Spleen (tissue), 11 donors: Measurements from ENCODE around the gene SMC6. TPM values are rescaled to one million over a fixed set of nuclear protein-coding genes. Genes with fewer than 3 reads are reported as not detected.

Source experiments
- DNase-seq: peaks from one replicate; pipeline ENCODE4 v3.0.0-alpha.2; 2020
- H3K27ac ChIP-seq, 8 donors: fragments of 200-600 bp; sonication (generic) in 7 of 8; 1 replicate in 4 of 8; 2 replicates in 4 of 8; pipeline versions ENCODE4 v1.5.0 to v1.8.0; 2016 to 2021; ENCODE audit warnings: inconsistent platforms in 4 of 8, mild to moderate bottlenecking in 4 of 8, moderate library complexity in 1 of 8
- H3K27me3 ChIP-seq, 7 donors: fragments of 200-600 bp; sonication (generic) in 6 of 7; replicated peaks in 1 of 7; 1 replicate in 4 of 7; 2 replicates in 3 of 7; pipeline versions ENCODE4 v1.5.0 to v1.8.0; 2016 to 2021; ENCODE audit warnings: inconsistent platforms in 3 of 7, mild to moderate bottlenecking in 1 of 7
- H3K36me3 ChIP-seq, 6 donors: fragments of 200-600 bp; sonication (generic) in 5 of 6; 1 replicate in 4 of 6; 2 replicates in 2 of 6; pipeline versions ENCODE4 v1.5.0 to v1.8.0; 2016 to 2021; ENCODE audit warnings: inconsistent platforms in 2 of 6
- H3K4me1 ChIP-seq, 6 donors: fragments of 200-600 bp; sonication (generic) in 5 of 6; 1 replicate in 3 of 6; 2 replicates in 3 of 6; pipeline versions ENCODE4 v1.5.0 to v1.8.0; 2016 to 2021; ENCODE audit warnings: inconsistent platforms in 3 of 6
- H3K4me3 ChIP-seq, 8 donors: fragments of 200-600 bp; sonication (generic) in 7 of 8; 1 replicate in 4 of 8; 2 replicates in 4 of 8; pipeline versions ENCODE4 v1.5.0 to v1.8.0; 2016 to 2021; ENCODE audit warnings: inconsistent platforms in 4 of 8, mild to moderate bottlenecking in 4 of 8, moderate library complexity in 2 of 8
- H3K9me3 ChIP-seq, 8 donors: fragments of 200-600 bp; sonication (generic) in 7 of 8; 1 replicate in 4 of 8; 2 replicates in 4 of 8; pipeline versions ENCODE4 v1.5.0 to v1.8.0; 2016 to 2021; ENCODE audit warnings: inconsistent platforms in 4 of 8
- POLR2A ChIP-seq, 3 donors: fragments of 450-650 bp; IDR thresholded peaks; one replicate each; pipeline ENCODE4 v1.5.1; 2017; ENCODE audit warnings: antibody characterized with exemption in 3 of 3, mild to moderate bottlenecking in 1 of 3
- POLR2AphosphoS5 ChIP-seq, 3 donors: sonication (generic); formaldehyde crosslinking; IDR thresholded peaks; one replicate each; pipeline ENCODE4 v1.5.1; 2017; ENCODE audit warnings: antibody characterized with exemption in 3 of 3
- WGBS, 5 donors: extraction: QIAGEN DNeasy Blood & Tissue Kit in 3 of 5; methylation state at CpG; one replicate each; pipeline versions ENCODE4 v1.1.5 to v1.1.7; 2013 to 2018; 5-methylcytosine and 5-hydroxymethylcytosine counted together
- intact Hi-C: fragments of 100-400 bp; cut with DNase I; formaldehyde crosslinking; loops from one replicate; pipeline ENCODE4 v1.15.0; 2023; ENCODE audit warnings: low total_unique reads
- polyA plus RNA-seq, 3 donors: library from polyadenylated mRNA; stranded (reverse); fragments of 200-250 nt; gene quantifications; one replicate each; pipeline ENCODE4 v1.2.1, GENCODE V29; 2013
- total RNA-seq, 7 donors: library from RNA; depleted of rRNA in 3 of 7; stranded (reverse); fragments of >200 nt in 3 of 7; fragmentation: NEBNext Ultra II Directional in 4 of 7; extraction: Animal tissue kit (Norgen Biotek cat#: 25700) in 4 of 7; gene quantifications; one replicate each; pipeline versions ENCODE4 v1.1.0 to v1.2.1, GENCODE V29; 2016 to 2021
- TF ChIP-seq, protein P1 (sequence below), 11 experiments: fragments of 200-600 bp in 7 of 11; fragments of 450-650 bp in 4 of 11; sonication (generic) in 4 of 11; IDR thresholded peaks in 8 of 11; conservative IDR thresholded peaks in 3 of 11; 1 replicate in 7 of 11; 2 replicates in 4 of 11; pipeline versions ENCODE4 v1.4.0 to v1.8.0; 2016 to 2021; ENCODE audit warnings: antibody characterized with exemption in 11 of 11, inconsistent platforms in 4 of 11, mild to moderate bottlenecking in 1 of 11
- donor health status: healthy with polysubstance abuse.
- donor health status: DM: no; HTN: no; CAD: no; lungs with moderate emphysema.
- donor health status: DM: no; HTN: no; CAD: no.
- donor health status: Bipolar disorder and iron deficiency.
- donor health status: healthy.
- donor health status: DM: no; HTN: no; CAD: no.
- donor health status: DM: yes; HTN: yes; CAD: no.

SMC6 gene
- total and polyA plus RNA-seq, 10 donors: 17.6 to 44.8 (median 29.0) TPM

DNA sequence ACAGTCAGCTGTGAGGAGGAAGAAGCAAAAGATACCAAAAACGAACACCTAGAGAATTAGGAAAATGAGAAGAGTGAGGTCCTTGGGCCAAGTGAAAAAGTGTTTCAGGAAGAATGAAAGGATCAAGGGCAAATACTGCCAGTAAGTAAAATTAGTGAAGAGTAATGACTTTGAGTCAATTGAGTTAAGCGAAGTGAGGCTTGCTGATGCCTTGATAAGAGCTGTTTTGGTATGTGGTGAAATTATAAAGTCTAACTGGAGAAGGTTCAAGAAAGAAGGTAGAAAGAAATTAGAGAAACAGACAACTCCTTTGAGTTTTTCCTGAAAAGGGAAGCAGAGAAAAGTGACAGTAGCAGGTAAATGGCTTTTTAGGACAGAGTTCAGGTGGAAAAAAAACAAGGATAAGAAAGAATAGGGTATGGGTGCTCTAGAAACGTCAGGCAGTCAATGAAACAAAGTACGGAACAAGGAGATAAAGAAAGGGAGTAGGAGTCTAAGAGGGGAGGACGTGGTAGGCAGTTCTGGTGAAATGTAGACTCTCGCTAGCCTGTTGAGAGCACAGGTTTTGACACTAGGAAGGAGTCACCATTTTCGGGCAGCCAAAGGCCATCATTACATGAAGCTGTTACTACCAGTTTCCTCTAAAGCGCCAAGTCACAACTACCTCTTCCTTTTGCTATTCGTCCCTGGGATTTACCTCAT lies 42.9 kb downstream of the SMC6 start:
- no peak overlapping the region for H3K27ac ChIP-seq
- H3K9me3 ChIP-seq: no peaks in the 10 kb centered on the region
- no peaks in the 10 kb centered on the region for H3K27me3 ChIP-seq
- H3K36me3 ChIP-seq: peaks cover 0 to 100% (median 62%) of the 10 kb centered on the region in 6 donors
- no peak overlapping the region for H3K4me3 ChIP-seq
- intact Hi-C loops: no loop called here
- 91 to 97% (median 93%) methylated on average over 9 of the region's 9 CpGs for WGBS, 5 donors
- H3K4me1 ChIP-seq: no peaks in the 10 kb centered on the region
- DNase-seq: no peak
- no peak for TF ChIP-seq POLR2AphosphoS5 (IDR thresholded peaks at IDR 0.05)
- TF ChIP-seq, protein P1, sequence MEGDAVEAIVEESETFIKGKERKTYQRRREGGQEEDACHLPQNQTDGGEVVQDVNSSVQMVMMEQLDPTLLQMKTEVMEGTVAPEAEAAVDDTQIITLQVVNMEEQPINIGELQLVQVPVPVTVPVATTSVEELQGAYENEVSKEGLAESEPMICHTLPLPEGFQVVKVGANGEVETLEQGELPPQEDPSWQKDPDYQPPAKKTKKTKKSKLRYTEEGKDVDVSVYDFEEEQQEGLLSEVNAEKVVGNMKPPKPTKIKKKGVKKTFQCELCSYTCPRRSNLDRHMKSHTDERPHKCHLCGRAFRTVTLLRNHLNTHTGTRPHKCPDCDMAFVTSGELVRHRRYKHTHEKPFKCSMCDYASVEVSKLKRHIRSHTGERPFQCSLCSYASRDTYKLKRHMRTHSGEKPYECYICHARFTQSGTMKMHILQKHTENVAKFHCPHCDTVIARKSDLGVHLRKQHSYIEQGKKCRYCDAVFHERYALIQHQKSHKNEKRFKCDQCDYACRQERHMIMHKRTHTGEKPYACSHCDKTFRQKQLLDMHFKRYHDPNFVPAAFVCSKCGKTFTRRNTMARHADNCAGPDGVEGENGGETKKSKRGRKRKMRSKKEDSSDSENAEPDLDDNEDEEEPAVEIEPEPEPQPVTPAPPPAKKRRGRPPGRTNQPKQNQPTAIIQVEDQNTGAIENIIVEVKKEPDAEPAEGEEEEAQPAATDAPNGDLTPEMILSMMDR (IDR thresholded peaks at IDR 0.05 in 8 of 11, conservative IDR thresholded peaks at IDR 0.05 in 3 of 11): no peak
- no peak for TF ChIP-seq POLR2A (IDR thresholded peaks at IDR 0.05)

DNA sequence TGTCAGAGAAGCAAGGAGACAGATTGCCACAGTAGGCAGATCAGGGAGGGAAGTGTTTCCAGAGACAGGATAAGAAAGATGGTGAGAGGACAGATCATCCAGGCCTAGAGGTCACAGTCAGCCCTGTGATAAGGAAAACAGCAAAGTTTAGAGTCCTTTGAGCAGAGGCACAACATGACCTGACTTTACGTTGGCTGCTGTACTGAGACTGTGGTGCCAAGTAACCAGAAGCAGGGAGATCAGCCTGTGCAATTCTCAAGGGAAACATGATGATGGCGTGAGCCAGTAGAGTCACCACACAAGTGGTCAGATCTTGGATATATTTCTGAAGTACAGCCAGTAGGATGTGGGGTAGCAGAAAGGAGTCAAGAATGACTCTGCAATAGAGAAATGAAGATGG lies 43.7 kb downstream of the SMC6 start:
- 93 to 96% (median 95%) methylated on average over 2 of the region's 2 CpGs for WGBS, 5 donors
- H3K9me3 ChIP-seq: no peaks in the 10 kb centered on the region
- intact Hi-C loops: no loop called here
- H3K27ac ChIP-seq: no peak overlapping the region
- no peak for DNase-seq
- H3K4me3 ChIP-seq: no peak overlapping the region
- no peak for TF ChIP-seq POLR2AphosphoS5 (IDR thresholded peaks at IDR 0.05)
- TF ChIP-seq, protein P1 (IDR thresholded peaks at IDR 0.05 in 8 of 11, conservative IDR thresholded peaks at IDR 0.05 in 3 of 11): no peak
- H3K4me1 ChIP-seq: no peaks in the 10 kb centered on the region
- peaks cover 0 to 100% (median 62%) of the 10 kb centered on the region in 6 donors for H3K36me3 ChIP-seq
- no peaks in the 10 kb centered on the region for H3K27me3 ChIP-seq

- Histone ChIP-seq H3K27me3 (no peaks in the 10 kb centered on the region), H3K4me3 (no peak overlapping the region), H3K9me3 (no peaks in the 10 kb centered on the region), H3K27ac (no peak overlapping the region), H3K4me1 (no peaks in the 10 kb centered on the region), H3K36me3 (peaks cover 0 to 100% (median 60%) of the 10 kb centered on the region in 6 donors)
- TF ChIP-seq, protein P1 (IDR thresholded peaks at IDR 0.05 in 8 of 11, conservative IDR thresholded peaks at IDR 0.05 in 3 of 11): no peak
- TF ChIP-seq POLR2AphosphoS5 (IDR thresholded peaks at IDR 0.05): no peak
- TF ChIP-seq POLR2A (IDR thresholded peaks at IDR 0.05): no peak
- intact Hi-C loops: no loop called here
- DNase-seq: no peak
- 94 to 100% (median 96%) methylated on average over 1 of the region's 1 CpG for WGBS, 5 donors
Measured at GRCh38 chr2:17708501-17708900, 45.1 kb downstream of the SMC6 start.

DNA sequence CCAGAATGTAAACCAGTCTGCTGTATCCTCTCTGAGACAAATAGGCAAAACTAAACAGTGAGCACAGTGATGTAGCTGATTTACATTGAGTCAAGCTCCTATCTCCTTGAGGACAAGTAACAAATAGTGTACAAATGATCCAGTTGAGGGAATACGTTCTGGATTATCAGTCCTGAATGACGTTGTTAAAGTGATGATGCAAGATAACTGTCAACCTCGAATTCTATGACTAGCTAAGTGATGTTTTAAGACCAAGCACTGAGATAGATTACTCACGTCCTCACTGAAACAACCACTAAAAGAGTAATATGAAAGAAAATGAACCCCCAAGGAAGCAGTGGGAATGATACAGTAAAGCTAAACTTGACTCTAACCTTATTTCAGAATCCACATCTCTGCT lies 46.8 kb downstream of the SMC6 start:
- Histone ChIP-seq H3K27ac (no peak overlapping the region), H3K4me1 (no peaks in the 10 kb centered on the region), H3K9me3 (no peaks in the 10 kb centered on the region), H3K36me3 (peaks cover 0 to 100% (median 57%) of the 10 kb centered on the region in 6 donors), H3K4me3 (no peak overlapping the region), H3K27me3 (no peaks in the 10 kb centered on the region)
- no peak for TF ChIP-seq POLR2A (IDR thresholded peaks at IDR 0.05)
- no peak for TF ChIP-seq POLR2AphosphoS5 (IDR thresholded peaks at IDR 0.05)
- TF ChIP-seq, protein P1 (IDR thresholded peaks at IDR 0.05 in 8 of 11, conservative IDR thresholded peaks at IDR 0.05 in 3 of 11): no peak
- intact Hi-C loops: no loop called here
- 85 to 93% (median 91%) methylated on average over 4 of the region's 4 CpGs for WGBS, 5 donors
- no peak for DNase-seq
